CMK (cell line): ENCODE data around the gene MGAT4A.

Experiments used
- DNase-seq: peaks from one replicate; pipeline ENCODE4 v3.0.0-alpha.2; 2010; ENCODE audit warnings: low read depth

MGAT4A gene

DNA sequence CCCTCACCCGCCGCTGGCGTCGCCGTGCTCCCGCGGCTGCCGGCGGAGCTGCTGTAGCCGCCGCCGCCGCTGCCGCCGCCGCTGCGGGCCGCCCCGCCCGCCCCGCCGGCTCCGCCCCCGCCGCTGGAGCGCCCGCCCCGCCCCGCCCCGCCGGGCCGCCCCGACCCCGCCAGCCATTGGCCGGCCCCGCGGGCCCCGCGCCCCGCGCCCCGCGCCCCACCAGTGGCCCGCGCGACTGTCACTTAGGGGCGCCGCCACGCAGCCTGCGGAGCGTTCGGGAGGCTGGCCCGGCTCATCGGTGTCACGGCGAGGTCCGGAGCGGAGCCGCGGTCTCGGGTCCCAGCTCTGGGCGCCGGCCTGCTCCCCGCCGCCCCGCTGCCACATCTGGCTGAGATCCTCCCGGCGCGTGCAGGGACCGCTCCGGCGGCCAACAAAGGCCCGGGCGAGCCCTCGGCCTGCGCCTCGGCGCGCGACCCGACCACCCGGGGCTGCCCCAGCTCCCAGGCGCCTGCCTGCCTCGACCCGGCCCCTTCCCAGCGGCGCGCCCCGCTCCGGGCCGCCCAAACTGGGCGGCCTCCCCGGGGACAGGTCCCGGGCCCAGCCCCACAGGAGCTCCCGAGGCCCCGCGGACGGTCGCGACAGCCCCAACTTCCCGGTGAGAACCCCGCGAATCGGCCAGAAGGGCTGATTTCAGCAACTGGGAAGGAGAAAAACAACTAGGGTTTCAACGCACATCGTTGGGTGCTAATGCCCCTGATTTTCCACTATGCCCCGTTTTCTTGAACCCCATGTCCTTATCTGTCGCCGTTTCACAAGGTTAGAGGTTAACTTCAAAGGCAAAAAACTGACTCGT, at the start of gene MGAT4A:
Gene MGAT4A, minus strand, starts transcription at position 92 of the 853 bp plus-strand sequence. CDS start 4,800 bp downstream, outside the sequence.
- DNase-seq, result no peak

- no peak for DNase-seq
Observed at GRCh38 chr2:98778741-98779483, 48.0 kb upstream of the MGAT4A start.

- DNase-seq, result no peak
Observed at GRCh38 chr2:98778151-98778550, 47.2 kb upstream of the MGAT4A start.

GRCh38 chr2:98777710-98778109, 46.8 kb upstream of the MGAT4A start:
- no peak for DNase-seq

- no peak for DNase-seq
Observed at GRCh38 chr2:98777076-98777475, 46.1 kb upstream of the MGAT4A start.

DNA sequence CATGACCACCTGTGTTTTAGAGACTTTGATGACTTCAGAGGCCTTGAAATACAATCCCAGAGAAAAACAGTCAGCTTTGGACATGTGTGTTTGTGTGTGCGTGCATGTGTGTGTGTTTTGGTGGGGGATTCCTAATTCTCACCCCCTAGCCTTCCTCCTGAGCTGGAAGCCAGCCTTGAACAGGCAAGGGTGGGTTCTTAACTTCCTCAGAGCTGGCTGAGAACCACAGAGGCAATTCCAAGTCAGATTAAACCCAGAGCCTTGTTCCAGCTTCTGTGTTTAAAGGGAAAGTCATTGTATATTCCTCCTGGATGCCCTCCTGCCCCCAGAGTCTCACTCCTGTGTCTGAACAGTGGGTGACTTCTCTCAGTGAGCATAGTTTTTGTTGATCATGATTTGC, 45.2 kb upstream of the MGAT4A start:
- no peak for DNase-seq

- no peak for DNase-seq
Observed at GRCh38 chr2:98775146-98775986, 44.4 kb upstream of the MGAT4A start.

DNA sequence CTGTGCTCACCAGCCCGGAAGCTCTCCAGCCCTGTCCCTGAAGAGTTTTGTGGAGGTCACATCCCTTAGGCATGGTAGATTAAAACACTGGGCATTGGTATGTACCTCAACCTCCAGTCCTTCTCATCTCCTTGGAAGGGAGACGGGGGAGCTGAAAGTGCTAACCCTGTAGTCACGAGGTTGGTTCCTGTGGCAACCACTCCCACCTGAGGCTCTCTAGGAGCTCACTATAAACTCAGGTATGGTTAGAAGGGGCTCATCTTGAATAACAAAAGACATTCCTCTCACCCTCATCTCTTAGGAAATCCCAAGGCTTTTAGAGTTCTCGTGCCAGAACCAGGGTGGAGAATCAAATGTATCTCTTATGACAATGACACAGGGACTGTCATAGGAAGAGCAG, 43.0 kb upstream of the MGAT4A start:
- DNase-seq, result no peak

GRCh38 chr2:98773169-98773568, 42.2 kb upstream of the MGAT4A start:
- DNase-seq, result no peak

DNA sequence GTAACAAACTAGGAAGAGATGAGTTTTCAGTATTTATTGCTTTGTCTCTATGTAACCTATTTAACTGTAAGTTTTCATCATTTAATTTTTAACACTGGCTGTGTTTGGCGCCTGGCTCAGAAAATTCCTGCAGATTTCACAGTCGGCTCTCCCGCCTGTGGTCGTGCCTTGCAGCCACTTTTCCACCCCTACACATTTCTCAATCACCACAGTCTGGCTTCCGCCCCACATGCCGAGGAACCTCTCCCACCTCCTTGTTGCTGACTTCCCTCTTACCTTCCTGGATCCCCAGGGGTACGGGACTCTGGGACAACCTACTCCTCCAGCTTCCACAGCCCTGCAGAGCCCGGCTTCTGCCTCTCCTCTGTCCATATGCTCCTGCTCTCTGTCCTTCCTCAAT, 41.6 kb upstream of the MGAT4A start:
- DNase-seq, result no peak

DNA sequence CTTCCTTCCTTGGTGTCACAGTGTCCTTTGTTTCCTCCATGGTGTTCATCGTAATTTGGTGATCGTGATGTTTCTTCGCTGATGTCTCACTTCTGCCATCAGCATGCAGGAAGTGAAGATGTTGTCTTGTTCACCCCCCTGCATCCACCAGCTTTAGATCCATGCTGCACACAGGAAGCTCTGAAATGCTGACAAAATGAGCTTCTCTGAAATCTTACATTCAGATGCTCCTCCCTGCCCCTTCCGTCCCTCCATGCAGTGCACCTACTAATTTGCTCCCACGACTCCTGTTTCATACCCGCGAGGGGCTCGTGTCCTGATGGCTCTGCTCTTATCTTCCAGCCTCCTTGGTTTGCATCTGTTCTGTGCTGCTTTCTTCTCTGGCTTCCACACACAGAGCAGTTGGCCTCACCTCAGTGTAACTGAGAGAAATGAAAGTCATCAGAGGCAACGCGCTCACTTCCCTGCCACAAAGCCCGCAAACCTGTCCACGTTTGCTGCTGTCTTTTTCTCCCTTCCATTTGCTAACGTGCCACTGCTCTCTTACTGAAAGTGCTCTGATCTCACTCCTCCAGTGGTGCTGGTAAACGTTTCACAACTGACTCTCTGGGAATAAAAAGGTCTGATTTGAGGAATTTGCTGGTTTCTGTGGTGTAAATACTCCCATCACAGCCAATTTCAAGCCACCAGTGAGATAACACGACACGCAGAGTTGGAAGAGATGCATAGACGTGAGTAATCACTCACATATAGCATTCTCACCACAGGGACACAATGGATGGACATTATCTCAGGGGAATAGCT, 41.0 kb upstream of the MGAT4A start:
- no peak for DNase-seq

DNA sequence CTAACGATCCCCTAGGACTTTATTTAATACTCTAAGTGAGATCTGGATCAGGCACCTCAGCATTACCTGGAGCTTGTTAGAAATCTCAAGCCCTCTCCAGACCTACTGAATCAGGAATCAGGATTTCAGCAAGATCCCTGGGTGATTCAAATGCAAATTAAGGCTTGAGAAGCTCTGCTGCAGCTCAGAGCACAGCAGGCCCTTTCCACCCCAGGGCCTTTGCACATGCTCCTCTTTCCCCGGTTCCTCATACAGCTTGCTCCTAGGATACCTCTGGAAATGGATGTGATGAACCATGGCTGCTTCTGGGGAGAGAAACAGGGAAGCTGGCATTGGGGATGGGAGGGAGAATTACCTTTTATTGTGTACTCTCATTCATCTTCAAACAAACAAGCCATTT, 40.3 kb upstream of the MGAT4A start:
- DNase-seq, result no peak

GRCh38 chr2:98769784-98770183, 38.9 kb upstream of the MGAT4A start:
- no peak for DNase-seq

- no peak for DNase-seq
Observed at GRCh38 chr2:98769114-98769476, 38.2 kb upstream of the MGAT4A start.

DNA sequence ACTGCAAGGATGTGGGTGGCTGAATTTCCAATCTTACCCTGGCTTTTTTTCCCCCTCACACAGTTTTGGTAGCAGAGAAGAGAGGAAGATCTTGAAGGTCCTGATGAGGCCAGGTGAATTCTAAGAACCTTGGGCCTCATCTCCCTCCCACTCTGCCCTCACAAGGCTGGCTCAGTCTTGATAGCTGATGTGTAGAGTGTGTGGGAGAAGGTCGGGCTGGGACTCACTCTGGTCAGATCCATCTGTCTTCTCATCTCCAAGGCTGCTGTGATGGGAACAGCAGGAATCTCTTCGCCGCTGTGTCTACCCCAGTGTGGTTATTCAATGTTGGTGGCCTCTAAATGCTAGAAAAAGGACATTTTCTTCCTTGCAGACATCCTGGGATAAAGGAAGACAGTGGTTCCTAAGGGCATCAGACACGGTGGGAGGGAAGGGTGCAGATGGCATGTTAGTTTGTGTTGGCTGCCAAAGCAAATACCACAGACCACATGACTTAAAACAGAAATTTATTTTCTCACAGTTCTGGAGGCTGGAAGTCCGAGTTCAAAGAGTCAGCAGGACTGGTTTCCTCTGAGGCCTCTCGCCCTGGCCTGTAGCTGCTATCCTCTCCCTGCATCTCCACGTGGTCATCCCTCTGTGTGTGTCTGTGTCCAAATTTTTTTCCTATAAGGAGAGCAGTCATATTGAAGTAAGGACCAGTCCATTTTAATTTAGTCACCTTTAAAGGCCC, 37.6 kb upstream of the MGAT4A start:
- no peak for DNase-seq

DNA sequence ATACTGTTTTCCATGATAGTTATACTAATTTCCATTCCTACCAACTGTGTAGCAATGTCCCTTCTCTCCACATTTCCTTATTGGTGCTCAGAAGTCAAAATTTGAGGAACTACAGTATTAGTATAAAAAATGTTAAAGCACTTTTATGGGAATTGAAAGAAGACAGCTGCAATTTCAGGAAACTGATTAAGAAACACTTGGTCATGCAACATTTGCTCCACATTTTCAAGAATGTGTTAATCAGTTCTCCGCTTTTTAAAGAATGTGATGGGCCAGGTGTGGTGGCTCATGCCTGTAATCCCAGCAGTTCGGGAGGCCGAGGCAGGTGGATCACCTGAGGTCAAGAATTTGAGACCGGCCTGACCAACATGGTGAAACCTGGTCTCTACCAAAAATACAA, 33.6 kb upstream of the MGAT4A start:
- DNase-seq, result no peak

- DNase-seq, result no peak
Observed at GRCh38 chr2:98763209-98763951, 32.4 kb upstream of the MGAT4A start.

GRCh38 chr2:98761909-98762308, 31.0 kb upstream of the MGAT4A start:
- no peak for DNase-seq

DNA sequence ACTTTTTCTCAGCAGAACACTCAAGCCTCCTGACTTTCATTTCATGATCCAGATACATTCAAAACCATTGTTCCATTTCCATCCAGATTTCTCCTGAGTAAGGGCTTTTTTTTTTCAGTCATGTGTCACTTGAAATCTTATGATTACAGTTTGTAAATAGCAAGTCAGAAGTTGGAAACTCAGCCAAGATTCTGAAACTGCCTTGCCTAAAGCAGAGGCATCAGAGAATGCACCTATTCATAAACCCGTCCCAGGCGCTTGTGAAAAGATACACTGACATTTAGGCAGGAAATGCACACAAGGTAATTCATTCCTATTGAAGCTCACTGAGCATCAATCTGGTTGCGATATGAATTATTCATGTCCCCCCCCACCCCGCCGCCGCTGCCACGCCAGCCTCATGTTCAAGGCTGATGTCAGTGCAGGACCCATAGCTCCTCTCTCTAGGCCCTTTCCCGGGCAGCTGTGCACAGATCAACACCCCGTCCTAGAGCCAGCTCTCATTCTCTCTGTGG, 30.4 kb upstream of the MGAT4A start:
- DNase-seq, result no peak
